ENCODE data around the gene ALDH8A1.
A peak's percentile ranks its signal among the peaks of the same experiment; 100 is the strongest.

The ALDH8A1 gene

DNA sequence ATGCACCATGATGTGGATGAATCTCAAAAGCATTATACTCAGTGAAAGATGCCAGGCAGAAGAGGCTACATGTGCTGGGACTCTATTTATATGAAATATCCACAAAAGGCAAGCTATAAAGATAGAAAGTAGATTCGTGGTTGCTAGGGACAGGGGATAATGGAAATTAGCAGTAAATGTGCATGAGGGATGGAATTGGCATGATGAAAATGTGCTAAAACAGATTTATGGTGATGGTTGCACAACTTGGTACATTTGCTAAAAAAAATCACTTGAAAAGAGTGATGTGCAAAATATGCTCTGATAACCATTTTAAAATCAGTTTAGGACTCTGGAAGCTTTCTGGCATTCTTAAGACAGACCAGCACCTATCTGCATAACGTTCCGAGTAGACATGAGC lies 61.6 kb downstream of the ALDH8A1 start:
- Histone ChIP-seq H3K4me3 (no peak overlapping the region), H3K27ac (no peak overlapping the region)
- DNase-seq (ENCODE audit: low spot score), result no peak
- TF ChIP-seq, protein P1, sequence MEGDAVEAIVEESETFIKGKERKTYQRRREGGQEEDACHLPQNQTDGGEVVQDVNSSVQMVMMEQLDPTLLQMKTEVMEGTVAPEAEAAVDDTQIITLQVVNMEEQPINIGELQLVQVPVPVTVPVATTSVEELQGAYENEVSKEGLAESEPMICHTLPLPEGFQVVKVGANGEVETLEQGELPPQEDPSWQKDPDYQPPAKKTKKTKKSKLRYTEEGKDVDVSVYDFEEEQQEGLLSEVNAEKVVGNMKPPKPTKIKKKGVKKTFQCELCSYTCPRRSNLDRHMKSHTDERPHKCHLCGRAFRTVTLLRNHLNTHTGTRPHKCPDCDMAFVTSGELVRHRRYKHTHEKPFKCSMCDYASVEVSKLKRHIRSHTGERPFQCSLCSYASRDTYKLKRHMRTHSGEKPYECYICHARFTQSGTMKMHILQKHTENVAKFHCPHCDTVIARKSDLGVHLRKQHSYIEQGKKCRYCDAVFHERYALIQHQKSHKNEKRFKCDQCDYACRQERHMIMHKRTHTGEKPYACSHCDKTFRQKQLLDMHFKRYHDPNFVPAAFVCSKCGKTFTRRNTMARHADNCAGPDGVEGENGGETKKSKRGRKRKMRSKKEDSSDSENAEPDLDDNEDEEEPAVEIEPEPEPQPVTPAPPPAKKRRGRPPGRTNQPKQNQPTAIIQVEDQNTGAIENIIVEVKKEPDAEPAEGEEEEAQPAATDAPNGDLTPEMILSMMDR (IDR thresholded peaks at IDR 0.05), result no peak

DNA sequence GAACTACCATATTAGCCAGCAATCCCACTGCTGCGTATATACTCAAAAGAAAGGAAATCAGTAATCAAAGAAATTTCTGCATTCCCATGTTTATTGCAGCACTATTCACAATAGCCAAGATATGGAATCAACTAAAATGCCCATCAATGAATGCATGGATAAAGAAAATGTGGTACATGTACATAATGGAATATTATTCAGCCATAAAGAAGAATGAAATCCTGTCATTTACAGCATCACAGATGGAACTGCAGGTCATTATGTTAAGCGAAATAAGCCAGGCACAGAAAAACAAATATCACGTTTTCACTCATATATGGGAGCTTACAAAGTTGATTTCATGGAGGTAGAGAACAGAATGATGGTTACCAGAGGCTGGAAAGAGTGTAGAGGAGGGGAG lies 65.1 kb downstream of the ALDH8A1 start:
- no peak overlapping the region for H3K4me3 ChIP-seq
- no peak for DNase-seq (ENCODE audit: low spot score)
- no peak overlapping the region for H3K27ac ChIP-seq
- TF ChIP-seq, protein P1 (IDR thresholded peaks at IDR 0.05), result no peak

DNA sequence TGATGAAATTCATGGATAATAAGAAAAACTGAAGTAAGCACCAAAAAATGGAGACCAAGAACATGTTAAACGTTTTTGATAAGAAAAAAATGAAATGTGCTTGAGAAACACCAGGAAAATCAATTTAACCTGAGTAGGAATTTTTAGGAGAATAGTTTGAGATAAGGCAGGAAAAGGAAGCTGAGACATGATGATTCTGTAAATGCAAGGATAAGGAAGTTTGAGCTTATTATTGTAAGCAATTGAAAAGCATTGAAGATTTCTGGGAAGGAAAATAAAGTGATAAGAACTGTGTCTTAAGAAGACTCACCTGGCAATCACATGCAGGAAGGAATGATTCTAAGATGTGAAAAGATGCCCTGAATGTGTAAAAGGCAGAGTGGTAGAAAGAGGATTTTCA lies 66.6 kb downstream of the ALDH8A1 start:
- DNase-seq (ENCODE audit: low spot score), result no peak
- TF ChIP-seq, protein P1 (IDR thresholded peaks at IDR 0.05), result no peak
- H3K27ac ChIP-seq, result no peak overlapping the region

DNA sequence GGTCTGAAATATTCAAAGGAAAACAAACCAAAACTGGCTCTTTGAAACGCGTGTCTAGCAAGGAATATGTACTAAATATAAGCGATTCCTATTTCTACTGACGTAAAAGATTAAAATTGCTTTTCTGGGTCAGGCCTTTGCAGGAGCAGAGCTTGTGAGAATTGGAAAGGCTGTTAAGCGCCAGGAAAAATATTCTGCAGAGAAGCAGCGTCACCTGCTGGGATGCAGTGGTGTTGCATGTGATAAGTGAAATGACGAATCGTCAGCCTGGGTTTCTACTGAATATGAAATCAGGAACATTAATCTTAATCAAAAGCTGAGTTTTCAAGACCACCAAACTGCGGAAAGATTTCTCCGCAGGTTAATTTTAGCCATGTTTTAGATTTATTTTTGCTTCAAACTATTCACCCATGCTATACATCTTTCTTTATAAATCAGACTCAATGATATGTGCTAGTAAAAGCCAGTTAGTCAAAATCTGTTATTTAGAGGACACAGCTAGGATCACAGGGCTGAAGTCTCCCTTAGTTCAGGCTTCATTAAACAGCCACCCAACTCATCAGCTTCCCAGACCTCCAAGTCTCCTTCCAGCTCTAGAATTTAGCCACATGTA lies 67.4 kb downstream of the ALDH8A1 start:
- H3K27ac ChIP-seq, result no peak overlapping the region
- TF ChIP-seq, protein P1 (IDR thresholded peaks at IDR 0.05), result peak; percentile 71
- DNase-seq (ENCODE audit: low spot score), result no peak
- H3K4me3 ChIP-seq, result no peak overlapping the region

More for the DNA sequence above, 66.6 kb downstream of the ALDH8A1 start:
- H3K4me3 ChIP-seq, result no peak overlapping the region

DNA sequence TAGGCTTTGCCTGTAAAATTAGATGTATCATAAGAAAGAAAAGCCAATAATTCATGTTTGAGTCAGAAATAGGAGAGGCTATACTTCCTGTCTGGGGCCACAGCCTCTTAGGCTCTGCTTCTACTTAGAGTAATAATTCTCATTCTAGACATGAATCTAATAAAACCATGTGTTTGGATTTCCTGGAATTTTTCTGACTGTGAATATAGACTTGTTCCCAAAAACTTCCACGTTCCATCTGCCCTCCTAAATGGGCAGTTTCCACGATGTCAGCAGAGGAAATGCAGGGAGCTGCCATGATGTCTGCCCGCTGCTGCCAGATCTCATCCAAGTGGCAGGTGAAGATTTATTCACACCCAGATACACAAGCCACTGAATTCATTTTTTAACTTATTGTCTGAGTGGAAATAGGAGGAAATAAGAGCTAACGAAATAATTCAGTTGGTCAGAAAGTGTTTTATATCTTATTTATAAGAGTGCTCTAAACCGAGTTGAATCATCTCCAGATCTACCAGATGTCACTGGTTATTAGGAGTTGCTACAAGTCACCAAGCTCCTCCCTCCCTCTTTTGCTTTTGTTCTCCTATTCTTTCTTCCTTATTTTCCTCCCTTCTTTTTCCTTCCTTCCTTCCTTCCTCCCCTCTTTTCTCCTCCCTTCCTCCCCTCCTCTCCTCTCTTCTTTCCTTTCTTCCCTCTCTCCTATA lies 69.3 kb downstream of the ALDH8A1 start:
- TF ChIP-seq, protein P1 (IDR thresholded peaks at IDR 0.05), result no peak
- no peak for DNase-seq (ENCODE audit: low spot score)
- H3K27ac ChIP-seq, result no peak overlapping the region
- H3K4me3 ChIP-seq, result no peak overlapping the region

DNA sequence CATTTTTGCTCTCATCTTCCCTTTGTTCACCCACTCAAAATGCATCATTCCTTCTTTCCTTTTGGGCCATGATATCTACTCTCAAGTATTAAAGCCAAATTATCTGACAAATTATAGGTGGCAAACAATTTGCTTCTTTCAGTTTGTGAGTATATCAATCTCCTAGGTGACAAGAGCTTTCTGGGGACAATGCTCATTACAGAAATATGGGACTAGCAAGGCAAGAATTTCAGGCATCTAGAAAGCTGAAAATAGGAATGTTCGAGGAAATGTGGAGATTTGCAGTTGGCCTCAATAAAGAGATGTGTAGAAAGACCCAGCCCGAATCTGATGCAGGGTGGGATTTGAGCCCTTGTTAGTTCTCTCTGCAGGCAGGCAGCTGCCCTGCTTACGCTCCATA lies 71.8 kb downstream of the ALDH8A1 start:
- H3K27ac ChIP-seq, result no peak overlapping the region
- TF ChIP-seq, protein P1 (IDR thresholded peaks at IDR 0.05), result no peak
- no peak for DNase-seq (ENCODE audit: low spot score)

DNA sequence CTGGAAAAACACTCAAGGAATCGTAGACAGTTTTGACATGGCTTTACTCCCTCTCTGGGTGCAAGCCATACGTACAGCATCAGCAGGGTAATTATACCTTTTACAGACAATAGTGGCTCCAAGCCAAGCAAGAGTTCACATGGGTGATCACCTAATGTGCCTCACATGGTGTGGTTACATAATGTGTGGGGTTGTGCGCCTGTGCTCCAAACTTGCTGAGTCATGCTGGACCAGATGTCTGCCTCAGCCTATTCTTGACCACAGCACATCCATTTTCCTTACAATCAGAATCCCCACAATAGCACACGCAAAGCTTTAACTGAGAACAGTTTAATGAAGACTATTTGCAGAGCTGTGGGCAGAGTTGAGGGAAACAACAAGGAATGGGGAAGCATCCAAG lies 74.5 kb downstream of the ALDH8A1 start:
- no peak overlapping the region for H3K4me3 ChIP-seq
- no peak for DNase-seq (ENCODE audit: low spot score)
- H3K27ac ChIP-seq, result no peak overlapping the region
- TF ChIP-seq, protein P1 (IDR thresholded peaks at IDR 0.05), result no peak

More for the DNA sequence above, 71.8 kb downstream of the ALDH8A1 start:
- H3K4me3 ChIP-seq, result no peak overlapping the region

Measured in coronary artery (tissue), 2 donors.